GM12864 (cell line): ENCODE results near the gene SLC22A6.

Experiments
- DNase-seq: peaks from one replicate; pipeline ENCODE4 v3.0.0-alpha.2; 2011; ENCODE audit warnings: low read depth
- H3K4me3 ChIP-seq: 2 replicates; pipeline ENCODE4 v1.5.1; 2011; ENCODE audit warnings: mild to moderate bottlenecking, low read depth, low read length, control low read depth
- CTCF ChIP-seq: IDR thresholded peaks from 2 replicates; pipeline ENCODE4 v1.5.1; 2011; ENCODE audit warnings: low read depth, mild to moderate bottlenecking, moderate library complexity, low read length, control low read depth, inconsistent platforms; ENCODE audit errors: missing control alignments

SLC22A6 gene

GRCh38 chr11:62933285-62933684 is 51.5 kb downstream of the SLC22A6 start:
- no peak for DNase-seq
- no peak for TF ChIP-seq CTCF
- H3K4me3 ChIP-seq, result no peak overlapping the region

GRCh38 chr11:62931499-62932278 is 53.1 kb downstream of the SLC22A6 start:
- no peak for DNase-seq
- H3K4me3 ChIP-seq, result no peak overlapping the region
- no peak for TF ChIP-seq CTCF

GRCh38 chr11:62930666-62931065 is 54.1 kb downstream of the SLC22A6 start:
- no peak for TF ChIP-seq CTCF
- no peak for DNase-seq
- H3K4me3 ChIP-seq, result no peak overlapping the region

GRCh38 chr11:62930157-62930556 is 54.6 kb downstream of the SLC22A6 start:
- no peak for DNase-seq
- TF ChIP-seq CTCF, result no peak
- H3K4me3 ChIP-seq, result no peak overlapping the region

- no peak for DNase-seq
- TF ChIP-seq CTCF, result no peak
Measured at GRCh38 chr11:62928011-62928410, 56.8 kb downstream of the SLC22A6 start.

GRCh38 chr11:62926680-62927455 is 57.9 kb downstream of the SLC22A6 start:
- no peak for TF ChIP-seq CTCF
- H3K4me3 ChIP-seq, result no peak overlapping the region
- no peak for DNase-seq

More at GRCh38 chr11:62928011-62928410, 56.8 kb downstream of the SLC22A6 start:
- H3K4me3 ChIP-seq, result no peak overlapping the region
